Measurements from ENCODE around the gene SDR9C7.
"Not testable (repeated sequence)": the region's sequence is repeated elsewhere in the genome, so short reads cannot be mapped to it uniquely, and the experiment has no call there.

The SDR9C7 gene

DNA sequence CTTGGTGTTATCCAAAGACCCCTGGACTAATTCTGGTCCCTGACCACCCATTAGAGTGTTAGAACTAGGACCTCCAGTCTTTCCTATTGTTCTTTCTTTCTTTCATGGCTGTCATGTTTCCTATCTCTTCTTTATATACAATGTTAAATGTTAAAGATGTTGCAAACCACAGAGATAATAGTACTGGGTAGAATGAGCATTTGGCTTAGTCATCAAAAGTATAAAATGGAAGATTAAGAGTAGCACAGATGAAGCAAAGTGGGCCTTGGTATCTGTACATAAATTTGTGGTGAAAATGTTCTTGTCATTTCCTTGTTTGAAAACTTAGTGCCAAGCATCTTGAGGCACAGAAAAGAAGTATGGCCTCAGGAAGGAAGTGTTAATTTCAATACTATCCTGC lies 32.9 kb downstream of the SDR9C7 start:
- H3K23ac ChIP-seq (ENCODE audit: low read depth, low read length, poor library complexity); H3K4me2 ChIP-seq (ENCODE audit: insufficient read depth, low read length, poor library complexity, severe bottlenecking); H3K9ac ChIP-seq (ENCODE audit: low read depth, low read length, poor library complexity); H3K4me3 ChIP-seq (ENCODE audit: low read length in 2 of 2); DNase-seq (ENCODE audit: low spot score); H2BK120ac ChIP-seq (ENCODE audit: low read depth, low read length); H2AK5ac ChIP-seq (ENCODE audit: low read depth, low read length); H3K4ac ChIP-seq (ENCODE audit: low read length); H4K91ac ChIP-seq (ENCODE audit: low read depth, low read length, poor library complexity); H4K8ac ChIP-seq (ENCODE audit: low read depth, low read length); H2BK12ac ChIP-seq (ENCODE audit: low read length); H2BK15ac ChIP-seq (ENCODE audit: low read length); H3K27ac ChIP-seq (replicated peaks; ENCODE audit: low read length); H2AFZ ChIP-seq (ENCODE audit: low read length); H2BK5ac ChIP-seq (ENCODE audit: low read length); H3K4me1 ChIP-seq (ENCODE audit: control insufficient read depth in 2 of 2, insufficient read depth in 1 of 2, low read depth in 1 of 2, low read length in 2 of 2); H3K18ac ChIP-seq (ENCODE audit: low read length); H3K36me3 ChIP-seq (replicated peaks in 1 of 2; ENCODE audit: control insufficient read depth in 2 of 2, insufficient read depth in 2 of 2, low read length in 2 of 2); H3K27me3 ChIP-seq (ENCODE audit: control insufficient read depth in 3 of 3, insufficient read depth in 3 of 3, low read depth in 1 of 3, low read length in 3 of 3); H3K79me1 ChIP-seq (ENCODE audit: low read depth, low read length); H3K14ac ChIP-seq (ENCODE audit: low read length): not testable (repeated sequence)
- H3K9me3 ChIP-seq (replicated peaks in 1 of 2; ENCODE audit: control insufficient read depth in 2 of 2, insufficient read depth in 1 of 2, low read depth in 1 of 2, low read length in 2 of 2), result peaks cover 0 to 12% of the 10 kb centered on the region in 2 donors

DNA sequence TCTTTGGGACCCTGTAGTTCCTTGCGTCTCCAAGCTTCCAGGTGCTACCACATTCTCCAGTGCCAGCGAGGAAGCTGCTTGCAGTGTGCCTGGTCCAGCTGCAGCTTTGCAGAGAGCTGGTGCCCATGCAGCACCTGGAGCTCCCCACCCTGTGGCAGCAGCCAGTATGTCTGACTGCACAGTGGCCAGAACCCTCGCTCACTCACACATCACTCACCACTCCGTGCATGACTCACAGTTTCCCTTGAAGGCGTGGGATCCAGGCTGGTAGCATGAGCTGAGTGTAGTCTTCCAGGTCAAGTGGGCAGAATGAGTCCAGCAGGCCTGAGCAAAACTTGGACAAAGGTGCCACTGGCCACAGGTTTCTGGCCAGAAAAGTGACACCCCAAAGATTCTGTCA lies 33.6 kb downstream of the SDR9C7 start:
- Histone ChIP-seq H3K4me1 (ENCODE audit: control insufficient read depth in 2 of 2, insufficient read depth in 1 of 2, low read depth in 1 of 2, low read length in 2 of 2) (no peaks in the 10 kb centered on the region), H4K91ac (ENCODE audit: low read depth, low read length, poor library complexity) (no peak overlapping the region), H3K27ac (replicated peaks; ENCODE audit: low read length) (no peak overlapping the region), H3K79me1 (ENCODE audit: low read depth, low read length) (no peaks in the 10 kb centered on the region), H2BK12ac (ENCODE audit: low read length) (no peak overlapping the region), H2AFZ (ENCODE audit: low read length) (no peak overlapping the region), H3K4ac (ENCODE audit: low read length) (no peak overlapping the region), H3K36me3 (replicated peaks in 1 of 2; ENCODE audit: control insufficient read depth in 2 of 2, insufficient read depth in 2 of 2, low read length in 2 of 2) (no peaks in the 10 kb centered on the region), H3K9me3 (replicated peaks in 1 of 2; ENCODE audit: control insufficient read depth in 2 of 2, insufficient read depth in 1 of 2, low read depth in 1 of 2, low read length in 2 of 2) (peaks cover 0 to 16% of the 10 kb centered on the region in 2 donors), H3K9ac (ENCODE audit: low read depth, low read length, poor library complexity) (no peak overlapping the region), H4K8ac (ENCODE audit: low read depth, low read length) (no peak overlapping the region), H3K23ac (ENCODE audit: low read depth, low read length, poor library complexity) (no peak overlapping the region), H2BK120ac (ENCODE audit: low read depth, low read length) (no peak overlapping the region), H3K4me3 (ENCODE audit: low read length in 2 of 2) (no peak overlapping the region), H3K27me3 (ENCODE audit: control insufficient read depth in 3 of 3, insufficient read depth in 3 of 3, low read depth in 1 of 3, low read length in 3 of 3) (peaks cover 0 to 3% (median 0%) of the 10 kb centered on the region in 3 experiments), H2BK5ac (ENCODE audit: low read length) (no peak overlapping the region), H3K4me2 (ENCODE audit: insufficient read depth, low read length, poor library complexity, severe bottlenecking) (no peak overlapping the region), H3K18ac (ENCODE audit: low read length) (no peak overlapping the region), H2BK15ac (ENCODE audit: low read length) (no peak overlapping the region), H2AK5ac (ENCODE audit: low read depth, low read length) (no peak overlapping the region), H3K14ac (ENCODE audit: low read length) (no peak overlapping the region)
- DNase-seq (ENCODE audit: low spot score), result no peak
- WGBS, 2 donors (ENCODE audit: extremely low coverage in 2 of 2, insufficient read length in 2 of 2, insufficient replicate concordance in 1 of 2), result no CpG with 5 or more reads among the region's 5 CpGs

DNA sequence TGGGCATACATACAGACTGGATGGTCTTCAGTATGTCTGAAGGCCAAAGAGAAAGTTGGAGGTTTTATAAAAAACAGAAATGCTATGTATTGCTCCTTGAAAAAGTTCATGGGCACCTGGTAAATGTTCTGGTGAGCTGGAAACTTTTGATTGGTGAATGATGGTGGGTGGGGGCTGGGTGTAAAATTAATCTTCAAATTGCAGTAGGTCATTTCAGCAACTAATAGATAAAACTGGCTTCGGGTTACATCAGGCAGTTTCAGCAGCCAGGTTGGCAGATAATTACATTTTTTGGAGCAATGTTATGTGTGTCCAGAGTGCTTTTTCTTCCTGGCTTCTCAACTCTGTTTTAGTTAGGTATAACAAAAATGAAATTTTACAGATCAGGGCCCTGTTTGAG lies 35.3 kb downstream of the SDR9C7 start:
- Histone ChIP-seq H4K91ac (ENCODE audit: low read depth, low read length, poor library complexity) (no peak overlapping the region), H3K14ac (ENCODE audit: low read length) (no peak overlapping the region), H3K4me3 (ENCODE audit: low read length in 2 of 2) (no peak overlapping the region), H3K18ac (ENCODE audit: low read length) (no peak overlapping the region), H3K9ac (ENCODE audit: low read depth, low read length, poor library complexity) (no peak overlapping the region), H2BK15ac (ENCODE audit: low read length) (no peak overlapping the region), H3K4me1 (ENCODE audit: control insufficient read depth in 2 of 2, insufficient read depth in 1 of 2, low read depth in 1 of 2, low read length in 2 of 2) (no peaks in the 10 kb centered on the region), H3K4ac (ENCODE audit: low read length) (no peak overlapping the region), H3K9me3 (replicated peaks in 1 of 2; ENCODE audit: control insufficient read depth in 2 of 2, insufficient read depth in 1 of 2, low read depth in 1 of 2, low read length in 2 of 2) (peaks cover 0 to 16% of the 10 kb centered on the region in 2 donors), H3K23ac (ENCODE audit: low read depth, low read length, poor library complexity) (no peak overlapping the region), H3K27ac (replicated peaks; ENCODE audit: low read length) (no peak overlapping the region), H3K36me3 (replicated peaks in 1 of 2; ENCODE audit: control insufficient read depth in 2 of 2, insufficient read depth in 2 of 2, low read length in 2 of 2) (no peaks in the 10 kb centered on the region), H2AFZ (ENCODE audit: low read length) (no peak overlapping the region), H2BK120ac (ENCODE audit: low read depth, low read length) (no peak overlapping the region), H3K27me3 (ENCODE audit: control insufficient read depth in 3 of 3, insufficient read depth in 3 of 3, low read depth in 1 of 3, low read length in 3 of 3) (peaks cover 0 to 3% (median 0%) of the 10 kb centered on the region in 3 experiments), H4K8ac (ENCODE audit: low read depth, low read length) (no peak overlapping the region), H3K4me2 (ENCODE audit: insufficient read depth, low read length, poor library complexity, severe bottlenecking) (no peak overlapping the region), H2BK5ac (ENCODE audit: low read length) (no peak overlapping the region), H2BK12ac (ENCODE audit: low read length) (no peak overlapping the region), H3K79me1 (ENCODE audit: low read depth, low read length) (no peaks in the 10 kb centered on the region), H2AK5ac (ENCODE audit: low read depth, low read length) (no peak overlapping the region)
- no peak for DNase-seq (ENCODE audit: low spot score)
- WGBS, 2 donors (ENCODE audit: extremely low coverage in 2 of 2, insufficient read length in 2 of 2, insufficient replicate concordance in 1 of 2), result no CpG with 5 or more reads among the region's 1 CpG

DNA sequence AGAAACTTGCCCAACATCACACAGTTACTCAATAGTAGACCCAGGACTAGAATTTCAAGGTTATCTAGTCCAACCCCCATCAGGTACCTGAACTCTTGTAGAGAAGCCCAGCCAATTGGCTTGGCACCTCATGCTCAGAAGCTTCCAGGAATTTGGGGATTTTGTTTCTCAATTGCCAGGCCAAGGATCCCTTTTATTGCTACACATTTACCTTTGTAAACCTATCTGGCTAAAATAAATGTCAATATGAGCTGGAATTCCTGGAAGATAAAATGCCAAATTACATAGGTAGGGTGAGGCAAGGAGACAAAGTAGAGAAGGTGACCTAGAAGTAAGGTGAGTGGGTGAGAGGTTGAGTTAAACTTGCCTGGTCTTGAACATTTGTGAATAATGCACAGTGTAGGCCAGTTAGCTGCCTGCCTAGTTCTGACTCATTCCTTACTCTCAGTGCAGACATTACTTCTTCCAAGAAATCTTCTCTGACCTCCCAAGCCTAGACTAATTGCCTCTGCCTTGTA lies 36.3 kb downstream of the SDR9C7 start:
- H3K27ac ChIP-seq (replicated peaks; ENCODE audit: low read length), result no peak overlapping the region
- no peak overlapping the region for H3K4me3 ChIP-seq (ENCODE audit: low read length in 2 of 2)
- no peak overlapping the region for H2BK5ac ChIP-seq (ENCODE audit: low read length)
- H3K9ac ChIP-seq (ENCODE audit: low read depth, low read length, poor library complexity), result no peak overlapping the region
- H2BK15ac ChIP-seq (ENCODE audit: low read length), result no peak overlapping the region
- no peak overlapping the region for H3K4me2 ChIP-seq (ENCODE audit: insufficient read depth, low read length, poor library complexity, severe bottlenecking)
- no peak overlapping the region for H3K14ac ChIP-seq (ENCODE audit: low read length)
- peaks cover 0 to 3% (median 0%) of the 10 kb centered on the region in 3 experiments for H3K27me3 ChIP-seq (ENCODE audit: control insufficient read depth in 3 of 3, insufficient read depth in 3 of 3, low read depth in 1 of 3, low read length in 3 of 3)
- H3K18ac ChIP-seq (ENCODE audit: low read length), result no peak overlapping the region
- H2AFZ ChIP-seq (ENCODE audit: low read length), result no peak overlapping the region
- DNase-seq (ENCODE audit: low spot score), result no peak
- H3K9me3 ChIP-seq (replicated peaks in 1 of 2; ENCODE audit: control insufficient read depth in 2 of 2, insufficient read depth in 1 of 2, low read depth in 1 of 2, low read length in 2 of 2), result peaks cover 0 to 14% of the 10 kb centered on the region in 2 donors
- H3K79me1 ChIP-seq (ENCODE audit: low read depth, low read length), result no peaks in the 10 kb centered on the region
- H3K36me3 ChIP-seq (replicated peaks in 1 of 2; ENCODE audit: control insufficient read depth in 2 of 2, insufficient read depth in 2 of 2, low read length in 2 of 2), result no peaks in the 10 kb centered on the region
- no peak overlapping the region for H3K4ac ChIP-seq (ENCODE audit: low read length)
- H2BK120ac ChIP-seq (ENCODE audit: low read depth, low read length), result no peak overlapping the region
- no peak overlapping the region for H2AK5ac ChIP-seq (ENCODE audit: low read depth, low read length)
- no peak overlapping the region for H3K23ac ChIP-seq (ENCODE audit: low read depth, low read length, poor library complexity)
- H2BK12ac ChIP-seq (ENCODE audit: low read length), result no peak overlapping the region
- no peaks in the 10 kb centered on the region for H3K4me1 ChIP-seq (ENCODE audit: control insufficient read depth in 2 of 2, insufficient read depth in 1 of 2, low read depth in 1 of 2, low read length in 2 of 2)
- H4K91ac ChIP-seq (ENCODE audit: low read depth, low read length, poor library complexity), result no peak overlapping the region
- no peak overlapping the region for H4K8ac ChIP-seq (ENCODE audit: low read depth, low read length)

All from neuronal stem cell (in vitro differentiated cells).